HG03432 (cell line): Measurements from ENCODE around the gene DISC1.
"Not testable (repeated sequence)": the region's sequence is repeated elsewhere in the genome, so short reads cannot be mapped to it uniquely, and the experiment has no call there.

Experiments
- ATAC-seq: cut with Tn5 transposase; IDR thresholded peaks from one replicate; pipeline ENCODE4 v1.9.1; 2021; ENCODE audit warnings: mild to moderate bottlenecking, moderate library complexity; ENCODE audit not compliant: unreplicated experiment

Gene DISC1

GRCh38 chr1:231871878-231872277 is 245.3 kb downstream of the DISC1 start:
- no peak for ATAC-seq

DNA sequence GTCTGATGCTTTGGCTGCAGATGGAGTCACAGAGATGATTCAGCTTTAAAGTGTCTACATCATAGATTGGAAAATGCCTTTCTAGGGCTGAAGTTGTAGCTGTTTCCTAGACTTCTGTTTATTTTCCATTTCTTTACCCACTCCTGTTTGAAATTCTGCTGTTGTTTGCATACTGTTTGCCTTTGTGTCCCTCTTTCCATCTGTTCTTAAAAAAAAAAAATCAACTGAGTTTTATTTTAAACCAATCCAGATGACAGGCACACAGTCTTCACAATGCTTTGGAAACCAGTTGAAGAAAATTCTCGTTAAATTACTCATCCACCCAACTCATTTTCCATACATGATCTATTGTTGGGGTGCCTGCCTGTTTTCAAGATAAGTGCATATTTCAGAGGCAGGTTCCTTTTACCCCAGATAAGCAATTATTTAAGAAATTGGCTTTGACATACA is 245.9 kb downstream of the DISC1 start:
- no peak for ATAC-seq

- ATAC-seq = no peak
Observed at GRCh38 chr1:231878737-231879136, 252.1 kb downstream of the DISC1 start.

- ATAC-seq = no peak
Observed at GRCh38 chr1:231879296-231879695, 252.7 kb downstream of the DISC1 start.

DNA sequence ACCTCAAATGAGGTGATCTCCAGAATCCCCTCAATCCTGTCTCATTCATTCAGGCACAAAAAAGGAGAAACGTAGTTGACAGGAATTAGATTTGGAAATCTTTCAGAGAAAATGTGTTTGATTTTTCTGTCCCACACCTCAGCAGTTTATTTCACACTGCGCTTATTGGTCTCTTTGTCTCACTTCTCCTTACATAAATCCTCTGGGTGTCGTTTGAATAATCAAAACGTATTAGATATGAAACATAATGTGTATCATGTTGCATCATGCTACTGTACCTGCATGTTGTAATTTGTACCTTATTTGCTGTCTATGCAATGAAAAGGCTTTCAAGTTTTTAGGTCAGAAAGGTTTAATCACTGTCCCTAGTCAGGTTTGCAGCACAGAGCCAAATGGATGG is 255.7 kb downstream of the DISC1 start:
- ATAC-seq = no peak

GRCh38 chr1:231882790-231883189 is 256.2 kb downstream of the DISC1 start:
- ATAC-seq = no peak

DNA sequence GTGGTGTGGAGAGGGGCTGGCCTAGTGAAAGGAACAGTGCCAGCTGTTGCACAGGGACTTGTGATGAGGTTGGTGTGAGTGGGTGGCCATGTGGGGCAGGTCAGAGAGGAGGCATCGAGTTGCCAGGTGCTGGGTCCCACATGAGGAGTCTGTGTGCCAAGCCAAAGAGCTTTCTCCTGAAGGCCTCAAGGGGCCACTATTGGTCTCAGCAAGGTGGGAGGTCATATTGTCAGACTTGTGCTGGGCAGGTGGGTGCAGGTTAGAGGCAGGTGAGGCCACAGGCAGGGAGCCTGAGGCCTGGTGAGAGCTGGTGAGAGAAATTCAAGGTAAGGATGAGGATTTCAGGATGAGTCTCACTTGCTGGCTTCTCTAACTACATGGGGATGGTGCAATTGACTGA is 256.8 kb downstream of the DISC1 start:
- ATAC-seq = no peak

- ATAC-seq = no peak
Observed at GRCh38 chr1:231885209-231885854, 258.7 kb downstream of the DISC1 start.

DNA sequence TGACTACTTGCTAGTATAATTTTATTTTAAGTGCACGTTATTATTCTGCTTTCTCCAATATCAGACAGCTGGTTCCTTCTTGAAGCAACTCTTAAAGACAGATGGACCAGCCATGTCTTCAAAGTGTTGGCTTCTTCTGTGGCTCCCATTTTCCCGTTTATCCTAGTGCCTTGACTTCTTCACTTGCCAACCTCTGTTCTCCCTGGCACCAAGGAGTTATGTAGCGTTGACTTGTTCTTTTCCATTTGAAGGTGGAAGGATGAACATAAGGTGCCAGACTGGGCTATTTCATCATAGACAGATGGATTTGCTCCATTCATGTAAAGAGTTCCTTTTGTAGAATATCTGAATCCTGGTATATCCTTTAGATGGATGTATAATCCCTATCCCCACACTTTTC is 260.6 kb downstream of the DISC1 start:
- ATAC-seq = no peak

- no peak for ATAC-seq
Observed at GRCh38 chr1:231887866-231888265, 261.3 kb downstream of the DISC1 start.

- ATAC-seq = no peak
Observed at GRCh38 chr1:231890791-231891190, 264.2 kb downstream of the DISC1 start.

DNA sequence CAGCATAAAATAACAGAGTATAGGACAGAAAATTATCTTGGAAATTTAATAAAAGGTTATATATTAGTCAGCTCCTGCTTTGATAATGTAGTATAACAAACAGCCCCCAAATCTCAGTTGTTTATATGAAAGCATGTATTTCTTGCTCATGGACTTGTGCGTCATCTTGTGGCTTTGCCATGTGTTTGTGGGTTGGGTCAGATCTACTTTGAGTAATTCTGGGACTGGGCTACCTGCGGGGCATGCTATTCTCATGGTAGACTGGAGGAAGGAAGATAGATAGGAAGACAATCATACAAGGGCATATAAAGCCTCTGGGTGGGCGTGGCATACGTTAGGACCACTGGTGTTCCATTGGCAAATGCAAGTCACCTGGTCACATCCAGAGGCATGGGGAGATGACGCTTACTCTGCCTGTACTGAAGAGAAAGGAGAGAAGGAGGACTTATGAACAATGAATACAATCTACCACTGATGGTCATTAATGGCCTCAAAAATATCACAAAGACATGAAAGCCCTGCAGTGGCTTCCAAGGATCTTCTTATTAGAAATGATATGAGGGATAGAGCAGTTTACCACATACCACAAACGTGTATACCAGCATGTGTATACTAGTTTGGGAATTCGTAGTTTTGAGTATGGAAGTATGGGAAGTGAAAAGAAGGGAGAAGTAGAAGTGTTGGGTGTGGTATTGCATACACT is 267.0 kb downstream of the DISC1 start:
- ATAC-seq = no peak

- ATAC-seq = no peak
Observed at GRCh38 chr1:231896806-231897205, 270.2 kb downstream of the DISC1 start.

- no peak for ATAC-seq
Observed at GRCh38 chr1:231899046-231899445, 272.5 kb downstream of the DISC1 start.

GRCh38 chr1:231899713-231900435 is 273.3 kb downstream of the DISC1 start:
- ATAC-seq = no peak

GRCh38 chr1:231903586-231904081 is 277.0 kb downstream of the DISC1 start:
- ATAC-seq = no peak

DNA sequence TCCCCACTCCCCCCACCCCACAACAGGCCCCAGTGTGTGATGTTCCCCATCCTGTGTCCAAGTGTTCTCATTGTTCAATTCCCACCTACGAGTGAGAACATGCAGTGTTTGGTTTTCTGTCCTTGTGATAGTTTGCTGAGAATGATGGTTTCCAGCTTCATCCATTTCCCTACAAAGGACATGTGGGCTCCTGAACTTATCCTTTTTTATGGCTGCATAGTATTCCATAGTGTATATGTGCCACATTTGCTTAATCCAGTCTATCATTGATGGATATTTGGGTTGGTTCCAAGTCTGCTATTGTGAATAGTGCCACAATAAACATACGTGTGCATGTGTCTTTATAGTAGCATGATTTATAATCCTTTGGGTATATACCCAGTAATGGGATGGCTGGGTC is 280.7 kb downstream of the DISC1 start:
- ATAC-seq = not testable (repeated sequence)

- ATAC-seq = no peak
Observed at GRCh38 chr1:231913493-231913892, 286.9 kb downstream of the DISC1 start.

- ATAC-seq = peak; percentile 73
Observed at GRCh38 chr1:231918239-231919015, 291.8 kb downstream of the DISC1 start.

DNA sequence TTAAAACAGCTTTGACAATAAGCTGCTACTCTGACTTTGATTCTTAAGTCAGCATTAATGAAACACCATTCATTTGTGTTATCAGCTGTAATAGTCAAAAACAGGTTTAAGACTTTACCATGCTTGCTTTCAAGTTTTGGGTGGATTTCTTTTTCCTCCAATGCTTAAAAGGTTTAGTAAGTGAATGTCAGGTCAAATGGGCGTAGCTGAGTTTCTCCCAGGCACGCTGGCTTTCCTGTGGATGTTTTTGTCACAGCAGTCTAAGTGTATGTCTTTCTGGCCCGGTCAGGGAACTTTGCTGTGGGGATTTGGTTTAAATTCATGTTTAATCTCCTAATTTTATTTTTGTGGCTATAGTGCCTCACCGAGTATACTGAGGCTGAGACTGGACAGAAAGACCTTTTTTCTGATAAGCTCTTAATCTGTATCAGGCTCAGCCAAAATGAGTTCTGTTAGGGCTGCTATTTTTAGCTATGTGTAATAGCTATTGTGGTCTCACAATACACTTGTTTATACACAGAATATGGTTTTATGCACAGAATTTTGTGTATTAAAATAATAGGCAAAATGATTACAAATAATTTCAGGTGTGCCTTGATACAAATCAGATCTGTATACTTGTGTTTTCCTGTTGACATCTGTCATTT is 292.8 kb downstream of the DISC1 start:
- ATAC-seq = no peak
